ENCODE measurements around the gene RBM17. TPM values are rescaled to one million over a fixed set of nuclear protein-coding genes. Genes with fewer than 3 reads are reported as not detected.

Gene RBM17
- total and polyA plus RNA-seq, 10 of the 15 experiments (the other 5 are each of a cell fraction or from before 2014, with no cell fraction given): 28.4 to 181 (median 83.9) TPM

DNA sequence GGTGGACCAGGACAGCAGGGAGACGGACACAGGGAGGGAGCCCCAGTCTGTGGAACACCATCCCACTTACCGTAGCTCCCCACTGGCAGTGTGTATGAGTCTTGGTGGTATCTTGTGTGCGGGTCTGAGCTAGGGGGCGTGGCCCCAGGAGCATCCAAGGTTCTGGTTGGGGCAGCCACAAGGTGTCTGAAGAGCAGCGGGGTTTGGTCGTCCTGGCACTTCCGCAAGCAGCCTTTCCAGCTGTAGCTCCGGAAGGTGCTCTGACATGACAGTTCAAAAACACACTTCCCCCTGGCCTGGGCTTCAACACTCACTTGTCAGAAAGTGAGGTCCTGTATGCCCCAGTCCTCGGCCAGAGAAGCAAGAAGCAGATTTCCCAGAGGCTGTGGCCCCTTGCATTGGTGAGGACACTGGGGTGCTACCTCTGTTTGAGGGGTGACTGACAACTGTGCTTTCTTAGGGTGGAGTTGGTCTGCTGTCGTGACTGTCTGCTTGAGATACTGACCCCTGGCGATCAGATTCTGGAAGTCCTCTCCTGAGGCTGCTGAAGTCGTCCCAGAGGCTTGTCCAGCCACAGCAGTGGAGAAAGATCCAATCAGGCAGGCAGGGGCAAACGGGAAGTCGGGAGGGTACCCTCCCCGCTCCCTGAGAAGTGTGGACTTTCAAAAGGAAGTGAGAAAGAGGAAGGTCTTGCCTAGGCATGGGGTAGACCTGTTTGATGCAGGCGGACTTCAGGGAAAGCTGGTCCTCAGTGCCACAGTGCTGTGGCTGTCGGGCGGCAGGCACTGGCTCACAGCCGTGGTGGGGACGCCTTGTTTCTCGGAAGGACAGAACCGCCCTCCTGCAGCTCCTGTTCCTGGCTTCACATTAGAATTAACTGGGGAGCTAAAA is 62.5 kb downstream of the RBM17 start (continued):
- TF ChIP-seq NR2C1 (IDR thresholded peaks at IDR 0.05) (no peak), PRDM15 (CRISPR knock-in tag; IDR thresholded peaks at IDR 0.05) (no peak), STAT1 (conservative IDR thresholded peaks at IDR 0.05) (no peak), HDAC6 (IDR thresholded peaks at IDR 0.05; ENCODE audit: unreplicated experiment) (no peak), CHD4 (IDR thresholded peaks at IDR 0.05) (no peak), BRCA1 (IDR thresholded peaks at IDR 0.05; ENCODE audit: low read depth, low read length) (no peak), RUNX3 (IDR thresholded peaks at IDR 0.05; ENCODE audit: low read length) (no peak), POLR2AphosphoS5 (IDR thresholded peaks at IDR 0.05; ENCODE audit: low read length) (0 out of 2 replicates have a peak, but pooled peaks have one; percentile 34), SMAD5 (IDR thresholded peaks at IDR 0.05; ENCODE audit: low read depth) (no peak), KAT2A (conservative IDR thresholded peaks at IDR 0.05; ENCODE audit: control insufficient read depth, low read depth, low read length) (no peak), RAD51 (IDR thresholded peaks at IDR 0.05) (no peak), ELK1 (IDR thresholded peaks at IDR 0.05; ENCODE audit: low read depth, low read length) (0 out of 2 replicates have a peak, but pooled peaks have one; percentile 22), RFX5 (IDR thresholded peaks at IDR 0.05; ENCODE audit: low read depth, low read length) (no peak), SMC3 (IDR thresholded peaks at IDR 0.05; ENCODE audit: borderline replicate concordance, low read length) (peak; percentile 73), CBX5 (IDR thresholded peaks at IDR 0.05; ENCODE audit: low read depth) (peak; percentile 72; the same call in 1 of the 2 replicates), ZNF207 (IDR thresholded peaks at IDR 0.05; ENCODE audit: borderline replicate concordance) (no peak), FOXK2 (IDR thresholded peaks at IDR 0.05) (no peak), PML (IDR thresholded peaks at IDR 0.05; ENCODE audit: low read length) (no peak), NFIC (IDR thresholded peaks at IDR 0.05; ENCODE audit: low read depth, low read length) (no peak), NR2C2 (IDR thresholded peaks at IDR 0.05; ENCODE audit: borderline replicate concordance, control insufficient read depth, insufficient read length, low read depth) (no peak)
- TF ChIP-seq, protein P1, sequence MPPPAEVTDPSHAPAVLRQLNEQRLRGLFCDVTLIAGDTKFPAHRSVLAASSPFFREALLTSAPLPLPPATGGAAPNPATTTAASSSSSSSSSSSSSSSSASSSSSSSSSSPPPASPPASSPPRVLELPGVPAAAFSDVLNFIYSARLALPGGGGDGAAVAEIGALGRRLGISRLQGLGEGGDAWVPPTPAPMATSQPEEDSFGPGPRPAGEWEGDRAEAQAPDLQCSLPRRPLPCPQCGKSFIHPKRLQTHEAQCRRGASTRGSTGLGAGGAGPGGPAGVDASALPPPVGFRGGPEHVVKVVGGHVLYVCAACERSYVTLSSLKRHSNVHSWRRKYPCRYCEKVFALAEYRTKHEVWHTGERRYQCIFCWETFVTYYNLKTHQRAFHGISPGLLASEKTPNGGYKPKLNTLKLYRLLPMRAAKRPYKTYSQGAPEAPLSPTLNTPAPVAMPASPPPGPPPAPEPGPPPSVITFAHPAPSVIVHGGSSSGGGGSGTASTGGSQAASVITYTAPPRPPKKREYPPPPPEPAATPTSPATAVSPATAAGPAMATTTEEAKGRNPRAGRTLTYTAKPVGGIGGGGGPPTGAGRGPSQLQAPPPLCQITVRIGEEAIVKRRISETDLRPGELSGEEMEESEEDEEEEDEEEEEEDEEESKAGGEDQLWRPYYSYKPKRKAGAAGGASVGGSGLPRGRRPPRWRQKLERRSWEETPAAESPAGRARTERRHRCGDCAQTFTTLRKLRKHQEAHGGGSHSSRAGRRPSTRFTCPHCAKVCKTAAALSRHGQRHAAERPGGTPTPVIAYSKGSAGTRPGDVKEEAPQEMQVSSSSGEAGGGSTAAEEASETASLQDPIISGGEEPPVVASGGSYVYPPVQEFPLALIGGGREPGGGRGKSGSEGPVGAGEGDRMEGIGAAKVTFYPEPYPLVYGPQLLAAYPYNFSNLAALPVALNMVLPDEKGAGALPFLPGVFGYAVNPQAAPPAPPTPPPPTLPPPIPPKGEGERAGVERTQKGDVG (CRISPR knock-in tag; IDR thresholded peaks at IDR 0.05): no peak
- TF ChIP-seq, protein P2, sequence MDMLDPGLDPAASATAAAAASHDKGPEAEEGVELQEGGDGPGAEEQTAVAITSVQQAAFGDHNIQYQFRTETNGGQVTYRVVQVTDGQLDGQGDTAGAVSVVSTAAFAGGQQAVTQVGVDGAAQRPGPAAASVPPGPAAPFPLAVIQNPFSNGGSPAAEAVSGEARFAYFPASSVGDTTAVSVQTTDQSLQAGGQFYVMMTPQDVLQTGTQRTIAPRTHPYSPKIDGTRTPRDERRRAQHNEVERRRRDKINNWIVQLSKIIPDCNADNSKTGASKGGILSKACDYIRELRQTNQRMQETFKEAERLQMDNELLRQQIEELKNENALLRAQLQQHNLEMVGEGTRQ (IDR thresholded peaks at IDR 0.05; ENCODE audit: borderline replicate concordance, low read depth, low read length): no peak
